ENCODE results near the gene VCPKMT. TPM values are rescaled to one million over a fixed set of nuclear protein-coding genes. Genes with fewer than 3 reads are reported as not detected.

Gene VCPKMT
- total RNA-seq, 2 donors from 2014 or later, result 8.1 to 12.2 TPM

DNA sequence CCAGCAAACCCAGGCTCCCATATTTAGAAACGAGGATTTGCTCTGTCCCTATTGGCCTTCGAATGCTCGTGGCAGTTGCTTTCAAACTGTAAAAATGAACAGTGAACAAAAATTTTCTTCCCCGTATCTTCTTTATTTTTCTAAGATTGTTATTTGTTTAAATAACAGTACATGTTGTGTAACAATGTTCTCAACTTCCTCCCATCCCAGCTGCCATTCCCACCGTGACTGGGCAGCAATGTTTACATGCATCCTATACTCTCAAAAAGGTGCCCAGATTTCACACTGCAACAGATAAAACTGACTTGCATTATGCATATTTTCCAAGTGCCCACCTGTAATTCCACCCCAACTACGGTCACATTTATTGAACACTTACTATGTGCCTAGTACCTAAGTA lies 12.8 kb downstream of the VCPKMT start:
- Histone ChIP-seq H3K27me3 (replicated peaks; ENCODE audit: insufficient read depth) (no peaks in the 10 kb centered on the region), H3K9me3 (no peaks in the 10 kb centered on the region), H3K4me3 (no peak overlapping the region), H3K27ac (no peak overlapping the region), H3K36me3 (no peaks in the 10 kb centered on the region), H3K4me1 (ENCODE audit: control insufficient read depth in 1 of 2, low read depth in 2 of 2) (peaks cover 0 to 5% of the 10 kb centered on the region in 2 donors)
- DNase-seq (ENCODE audit: low spot score) (no peak), ATAC-seq (ENCODE audit: insufficient number of reproducible peaks, low FRiP score, low read depth) (no peak)
- TF ChIP-seq, protein P1, sequence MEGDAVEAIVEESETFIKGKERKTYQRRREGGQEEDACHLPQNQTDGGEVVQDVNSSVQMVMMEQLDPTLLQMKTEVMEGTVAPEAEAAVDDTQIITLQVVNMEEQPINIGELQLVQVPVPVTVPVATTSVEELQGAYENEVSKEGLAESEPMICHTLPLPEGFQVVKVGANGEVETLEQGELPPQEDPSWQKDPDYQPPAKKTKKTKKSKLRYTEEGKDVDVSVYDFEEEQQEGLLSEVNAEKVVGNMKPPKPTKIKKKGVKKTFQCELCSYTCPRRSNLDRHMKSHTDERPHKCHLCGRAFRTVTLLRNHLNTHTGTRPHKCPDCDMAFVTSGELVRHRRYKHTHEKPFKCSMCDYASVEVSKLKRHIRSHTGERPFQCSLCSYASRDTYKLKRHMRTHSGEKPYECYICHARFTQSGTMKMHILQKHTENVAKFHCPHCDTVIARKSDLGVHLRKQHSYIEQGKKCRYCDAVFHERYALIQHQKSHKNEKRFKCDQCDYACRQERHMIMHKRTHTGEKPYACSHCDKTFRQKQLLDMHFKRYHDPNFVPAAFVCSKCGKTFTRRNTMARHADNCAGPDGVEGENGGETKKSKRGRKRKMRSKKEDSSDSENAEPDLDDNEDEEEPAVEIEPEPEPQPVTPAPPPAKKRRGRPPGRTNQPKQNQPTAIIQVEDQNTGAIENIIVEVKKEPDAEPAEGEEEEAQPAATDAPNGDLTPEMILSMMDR (IDR thresholded peaks at IDR 0.05), result no peak

DNA sequence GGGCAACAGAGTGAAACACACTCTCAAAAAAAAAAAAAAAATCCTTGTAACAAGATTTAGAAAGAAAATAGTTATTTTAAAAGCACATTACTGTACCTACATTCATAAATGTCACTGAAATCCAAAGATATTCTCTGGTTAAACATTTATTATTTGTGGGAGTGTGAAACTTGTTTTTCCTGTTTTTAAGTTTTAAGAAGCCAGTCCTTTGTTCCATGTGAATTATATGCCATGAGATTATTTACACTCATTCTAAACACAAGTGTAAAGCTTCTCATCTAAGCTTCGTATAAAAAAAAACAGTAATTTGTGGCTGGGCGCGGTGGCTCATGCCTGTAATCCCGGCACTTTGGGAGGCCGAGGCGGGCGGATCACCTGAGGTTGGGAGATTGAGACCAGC lies 15.0 kb downstream of the VCPKMT start:
- no peaks in the 10 kb centered on the region for H3K9me3 ChIP-seq
- no peak overlapping the region for H3K4me3 ChIP-seq
- DNase-seq (ENCODE audit: low spot score) (no peak), ATAC-seq (ENCODE audit: insufficient number of reproducible peaks, low FRiP score, low read depth) (no peak)
- H3K4me1 ChIP-seq (ENCODE audit: control insufficient read depth in 1 of 2, low read depth in 2 of 2), result peaks cover 0 to 5% of the 10 kb centered on the region in 2 donors
- no peaks in the 10 kb centered on the region for H3K27me3 ChIP-seq (replicated peaks; ENCODE audit: insufficient read depth)
- TF ChIP-seq, protein P1 (IDR thresholded peaks at IDR 0.05), result no peak
- no peaks in the 10 kb centered on the region for H3K36me3 ChIP-seq
- no peak overlapping the region for H3K27ac ChIP-seq

DNA sequence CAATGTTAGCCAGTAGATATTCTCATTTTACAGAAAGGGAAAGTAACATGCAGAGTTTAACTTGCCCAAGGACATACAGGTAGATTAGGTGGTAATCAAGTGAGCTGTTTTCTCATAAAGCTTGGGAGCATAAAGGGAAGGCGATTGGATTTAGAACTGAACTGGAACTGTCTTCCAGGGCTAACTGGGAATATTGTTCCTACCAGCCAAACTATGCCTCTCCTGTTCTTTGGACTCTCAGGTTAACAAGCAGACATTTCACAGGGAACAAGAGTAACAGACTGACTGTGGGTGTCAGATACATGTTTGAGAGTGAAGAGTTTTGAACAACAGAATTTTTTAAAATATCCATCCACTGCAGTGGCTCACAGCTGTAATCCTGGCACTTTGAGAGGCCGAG lies 15.6 kb downstream of the VCPKMT start:
- ATAC-seq (ENCODE audit: insufficient number of reproducible peaks, low FRiP score, low read depth) (no peak), DNase-seq (ENCODE audit: low spot score) (no peak)
- Histone ChIP-seq H3K4me1 (ENCODE audit: control insufficient read depth in 1 of 2, low read depth in 2 of 2) (peaks cover 0 to 5% of the 10 kb centered on the region in 2 donors), H3K4me3 (no peak overlapping the region), H3K27me3 (replicated peaks; ENCODE audit: insufficient read depth) (no peaks in the 10 kb centered on the region), H3K9me3 (no peaks in the 10 kb centered on the region), H3K27ac (no peak overlapping the region), H3K36me3 (no peaks in the 10 kb centered on the region)
- TF ChIP-seq, protein P1 (IDR thresholded peaks at IDR 0.05), result no peak

DNA sequence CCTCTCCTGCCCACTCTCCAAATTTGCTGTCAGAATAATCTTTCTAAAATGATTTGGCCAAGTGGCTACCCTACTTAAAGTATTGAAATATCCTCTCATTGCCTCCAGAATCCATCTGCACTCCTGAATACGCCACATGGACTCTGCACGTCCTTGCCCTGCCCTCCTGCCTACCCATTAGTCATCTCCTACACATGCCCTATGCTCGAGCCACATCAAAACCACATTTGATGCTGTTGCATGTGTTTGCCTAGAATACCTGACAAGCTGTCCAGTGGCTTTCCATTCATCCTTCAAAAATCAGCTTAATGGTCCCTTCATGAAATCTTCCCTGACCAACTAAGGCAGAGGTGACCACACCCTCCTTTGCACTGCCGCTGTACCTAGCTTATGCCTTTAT lies 17.0 kb downstream of the VCPKMT start:
- no peak overlapping the region for H3K4me3 ChIP-seq
- TF ChIP-seq, protein P1 (IDR thresholded peaks at IDR 0.05), result no peak
- no peaks in the 10 kb centered on the region for H3K9me3 ChIP-seq
- peaks cover 0 to under 1% of the 10 kb centered on the region in 2 donors for H3K4me1 ChIP-seq (ENCODE audit: control insufficient read depth in 1 of 2, low read depth in 2 of 2)
- H3K27ac ChIP-seq, result no peak overlapping the region
- ATAC-seq (ENCODE audit: insufficient number of reproducible peaks, low FRiP score, low read depth), result no peak
- H3K27me3 ChIP-seq (replicated peaks; ENCODE audit: insufficient read depth), result no peaks in the 10 kb centered on the region
- DNase-seq (ENCODE audit: low spot score), result no peak
- H3K36me3 ChIP-seq, result no peaks in the 10 kb centered on the region

DNA sequence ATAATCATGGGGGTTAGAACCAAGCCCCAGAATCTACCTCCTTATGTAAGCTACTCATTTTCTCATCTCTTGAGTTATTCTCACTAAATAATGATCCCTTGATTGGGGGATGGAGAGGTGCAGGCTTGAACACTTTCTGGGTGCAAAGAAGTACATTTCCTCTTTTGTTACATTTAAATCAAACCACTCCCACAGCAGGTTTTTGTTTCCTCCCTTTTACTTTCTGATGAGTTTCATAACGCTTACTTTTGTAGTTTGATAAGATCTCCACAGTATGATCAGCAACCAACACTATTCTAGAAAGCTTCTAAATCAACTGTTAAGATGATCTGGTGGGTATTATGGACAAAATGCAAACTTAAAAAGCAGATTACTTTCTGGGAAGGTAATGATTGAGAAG lies 20.5 kb downstream of the VCPKMT start:
- H3K27ac ChIP-seq, result no peak overlapping the region
- H3K27me3 ChIP-seq (replicated peaks; ENCODE audit: insufficient read depth), result no peaks in the 10 kb centered on the region
- no peak overlapping the region for H3K4me3 ChIP-seq
- no peaks in the 10 kb centered on the region for H3K36me3 ChIP-seq
- no peaks in the 10 kb centered on the region for H3K4me1 ChIP-seq (ENCODE audit: control insufficient read depth in 1 of 2, low read depth in 2 of 2)
- no peak for DNase-seq (ENCODE audit: low spot score)
- TF ChIP-seq, protein P1 (IDR thresholded peaks at IDR 0.05), result no peak
- no peak for ATAC-seq (ENCODE audit: insufficient number of reproducible peaks, low FRiP score, low read depth)
- H3K9me3 ChIP-seq, result no peaks in the 10 kb centered on the region

Data from thoracic aorta (tissue), 2 donors.